Esophagus muscularis mucosa (tissue), 4 donors: ENCODE results near the gene COX4I1. TPM values are rescaled to one million over a fixed set of nuclear protein-coding genes. Genes with fewer than 3 reads are reported as not detected.

ENCODE experiments used
- DNase-seq: peaks from one replicate; pipeline ENCODE4 v3.0.0-alpha.2; 2017; ENCODE audit errors: extremely low spot score
- H3K27ac ChIP-seq, 4 donors: fragments of 200-600 bp; sonication (generic); replicated peaks in 1 of 4; 1 replicate in 3 of 4; 2 replicates in 1 of 4; pipeline ENCODE4 v1.5.1; 2016 to 2019; ENCODE audit warnings: mild to moderate bottlenecking in 1 of 4
- H3K27me3 ChIP-seq, 4 donors: fragments of 200-600 bp; sonication (generic); one replicate each; pipeline versions ENCODE4 v1.5.1 to v1.6.0; 2016 to 2019
- H3K36me3 ChIP-seq, 4 donors: fragments of 200-600 bp; sonication (generic); one replicate each; pipeline ENCODE4 v1.5.1; 2016 to 2019
- H3K4me1 ChIP-seq, 4 donors: fragments of 200-600 bp; sonication (generic); one replicate each; pipeline ENCODE4 v1.5.1; 2016 to 2019
- H3K4me3 ChIP-seq, 4 donors: fragments of 200-600 bp; sonication (generic); 1 replicate in 2 of 4; 2 replicates in 2 of 4; pipeline ENCODE4 v1.5.1; 2016 to 2019; ENCODE audit warnings: mild to moderate bottlenecking in 4 of 4, moderate library complexity in 1 of 4
- H3K9me3 ChIP-seq, 4 donors: fragments of 200-600 bp; sonication (generic); 1 replicate in 3 of 4; 2 replicates in 1 of 4; pipeline ENCODE4 v1.5.1; 2016 to 2019
- EP300 ChIP-seq: sonication (generic); formaldehyde crosslinking; IDR thresholded peaks from one replicate; pipeline ENCODE4 v1.6.1; 2017; ENCODE audit warnings: antibody characterized with exemption
- POLR2A ChIP-seq: fragments of 450-650 bp; IDR thresholded peaks from one replicate; pipeline ENCODE4 v1.6.1; 2017; ENCODE audit warnings: antibody characterized with exemption, moderate library complexity, mild to moderate bottlenecking, low read depth
- POLR2AphosphoS5 ChIP-seq, 2 donors: sonication (generic); formaldehyde crosslinking; IDR thresholded peaks; one replicate each; pipeline ENCODE4 v1.6.1; 2017; ENCODE audit warnings: antibody characterized with exemption in 2 of 2
- WGBS: methylation state at CpG from one replicate; pipeline ENCODE4 v1.1.5; 2018; 5-methylcytosine and 5-hydroxymethylcytosine counted together
- intact Hi-C: fragments of 100-400 bp; cut with DNase I; formaldehyde crosslinking; loops from one replicate; pipeline ENCODE4 v1.15.1; 2023
- total RNA-seq, 4 donors: library from RNA; depleted of rRNA; stranded (reverse); fragments of >200 nt; gene quantifications; one replicate each; pipeline versions ENCODE4 v1.1.0 to v1.2.1, GENCODE V29; 2016
- TF ChIP-seq, protein P1 (sequence below), 3 experiments: fragments of 200-600 bp in 2 of 3; fragments of 450-650 bp in 1 of 3; sonication (generic) in 2 of 3; IDR thresholded peaks; one replicate each; pipeline ENCODE4 v1.5.1; 2017 to 2019; ENCODE audit warnings: antibody characterized with exemption in 3 of 3, mild to moderate bottlenecking in 2 of 3, moderate library complexity in 1 of 3

The COX4I1 gene
- total RNA-seq, 4 donors from 2014 or later = 555 to 640 (median 575) TPM

DNA sequence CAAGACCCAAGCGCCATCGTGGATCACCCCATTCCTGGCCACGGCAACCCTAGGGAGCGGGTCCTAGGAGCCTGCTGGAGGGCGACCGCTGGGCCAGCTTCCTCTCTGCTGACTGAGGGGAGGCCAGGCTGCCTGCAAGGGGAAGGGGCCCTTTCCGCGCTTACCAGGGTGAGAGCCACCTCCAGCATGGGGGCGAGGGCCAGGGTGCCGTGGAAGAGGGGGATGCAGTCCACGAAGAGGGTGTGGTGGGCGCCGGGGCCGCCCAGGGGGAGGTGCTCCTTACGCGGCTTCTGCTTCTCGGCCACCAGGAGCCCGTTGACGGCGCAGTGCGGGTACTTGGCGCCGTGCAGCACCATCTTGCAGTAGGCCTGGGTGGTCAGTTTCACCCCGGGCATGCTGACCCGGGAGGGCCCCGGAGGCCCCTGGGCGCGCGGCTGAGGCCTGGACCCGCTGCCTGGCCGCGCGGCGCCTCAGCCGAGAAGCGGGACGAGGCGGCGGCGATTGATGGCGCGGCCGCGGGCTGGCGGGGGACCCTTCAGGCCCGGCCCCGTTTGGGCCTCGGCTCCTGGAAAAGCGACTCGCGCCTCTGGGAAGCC, 496 bp upstream of the COX4I1 start:
- peak overlapping the region; percentile 92 to 96 (median 92) for H3K27ac ChIP-seq
- WGBS = 0% methylated on average over 13 of the region's 51 CpGs
- TF ChIP-seq EP300 (no peak), POLR2AphosphoS5 (IDR thresholded peaks at IDR 0.05) (no peak), POLR2A (no peak)
- TF ChIP-seq, protein P1, sequence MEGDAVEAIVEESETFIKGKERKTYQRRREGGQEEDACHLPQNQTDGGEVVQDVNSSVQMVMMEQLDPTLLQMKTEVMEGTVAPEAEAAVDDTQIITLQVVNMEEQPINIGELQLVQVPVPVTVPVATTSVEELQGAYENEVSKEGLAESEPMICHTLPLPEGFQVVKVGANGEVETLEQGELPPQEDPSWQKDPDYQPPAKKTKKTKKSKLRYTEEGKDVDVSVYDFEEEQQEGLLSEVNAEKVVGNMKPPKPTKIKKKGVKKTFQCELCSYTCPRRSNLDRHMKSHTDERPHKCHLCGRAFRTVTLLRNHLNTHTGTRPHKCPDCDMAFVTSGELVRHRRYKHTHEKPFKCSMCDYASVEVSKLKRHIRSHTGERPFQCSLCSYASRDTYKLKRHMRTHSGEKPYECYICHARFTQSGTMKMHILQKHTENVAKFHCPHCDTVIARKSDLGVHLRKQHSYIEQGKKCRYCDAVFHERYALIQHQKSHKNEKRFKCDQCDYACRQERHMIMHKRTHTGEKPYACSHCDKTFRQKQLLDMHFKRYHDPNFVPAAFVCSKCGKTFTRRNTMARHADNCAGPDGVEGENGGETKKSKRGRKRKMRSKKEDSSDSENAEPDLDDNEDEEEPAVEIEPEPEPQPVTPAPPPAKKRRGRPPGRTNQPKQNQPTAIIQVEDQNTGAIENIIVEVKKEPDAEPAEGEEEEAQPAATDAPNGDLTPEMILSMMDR (IDR thresholded peaks at IDR 0.05) = no peak
- H3K4me3 ChIP-seq = peak overlapping the region; percentile 98 to 100 (median 98)
- H3K9me3 ChIP-seq = no peaks in the 10 kb centered on the region
- intact Hi-C loops = no loop called here
- DNase-seq = no peak
- H3K27me3 ChIP-seq = no peaks in the 10 kb centered on the region
- peaks cover 29 to 70% (median 55%) of the 10 kb centered on the region in 4 donors for H3K4me1 ChIP-seq
- peaks cover 7 to 59% (median 58%) of the 10 kb centered on the region in 4 donors for H3K36me3 ChIP-seq

DNA sequence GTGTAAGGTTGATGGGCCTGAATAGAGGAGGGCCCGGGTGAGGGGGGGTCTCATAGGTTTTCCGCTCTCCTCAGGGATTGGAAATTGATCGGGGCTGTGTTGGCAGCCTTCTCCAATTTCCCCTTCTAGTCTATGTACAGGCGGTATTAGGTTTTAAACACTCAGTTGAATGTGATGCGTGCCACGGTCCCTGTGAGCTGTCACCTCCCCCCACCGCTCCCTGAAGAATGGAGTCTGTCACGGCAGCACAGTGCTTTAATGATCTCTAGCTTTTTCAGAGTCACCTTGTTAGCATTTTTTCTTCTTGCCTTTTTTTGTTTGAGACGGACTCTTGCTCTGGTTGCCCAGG, 800 bp downstream of the COX4I1 start:
- DNase-seq = no peak
- peaks cover 29 to 66% (median 54%) of the 10 kb centered on the region in 4 donors for H3K4me1 ChIP-seq
- H3K9me3 ChIP-seq = no peaks in the 10 kb centered on the region
- WGBS = 13% methylated on average over 9 of the region's 9 CpGs
- H3K4me3 ChIP-seq = peak overlapping the region; percentile 98 to 100 (median 98)
- peak overlapping the region; percentile 92 to 96 (median 92) for H3K27ac ChIP-seq
- H3K36me3 ChIP-seq = peaks cover 13 to 60% (median 58%) of the 10 kb centered on the region in 4 donors
- TF ChIP-seq POLR2A = no peak
- no peak for TF ChIP-seq POLR2AphosphoS5 (IDR thresholded peaks at IDR 0.05)
- TF ChIP-seq, protein P1 (IDR thresholded peaks at IDR 0.05) = no peak
- TF ChIP-seq EP300 = no peak
- intact Hi-C loops = no loop called here
- no peaks in the 10 kb centered on the region for H3K27me3 ChIP-seq

DNA sequence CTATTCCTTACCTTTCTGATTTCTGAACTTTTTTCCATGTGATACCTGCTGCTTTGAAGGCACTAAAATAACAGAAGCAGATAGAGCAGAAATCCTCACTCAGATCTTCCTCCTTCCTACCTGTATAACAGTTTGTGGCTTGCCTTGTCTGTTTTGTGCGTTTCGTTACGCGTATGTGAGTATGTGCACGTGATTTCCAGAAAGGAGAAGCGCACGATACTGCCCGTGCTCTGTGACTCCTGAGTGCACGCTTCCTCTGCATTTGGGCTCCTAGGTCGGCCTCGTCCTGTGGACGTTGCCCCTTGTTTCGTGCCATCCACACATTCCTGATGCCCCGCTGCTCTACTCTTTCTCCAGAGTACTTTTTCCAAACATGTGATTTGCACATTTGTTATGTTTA, 4.1 kb downstream of the COX4I1 start:
- Histone ChIP-seq H3K27ac (no peak overlapping the region), H3K4me1 (peaks cover 16 to 44% (median 29%) of the 10 kb centered on the region in 4 donors), H3K4me3 (no peak overlapping the region), H3K36me3 (peaks cover 33 to 61% (median 60%) of the 10 kb centered on the region in 4 donors), H3K9me3 (no peaks in the 10 kb centered on the region), H3K27me3 (no peaks in the 10 kb centered on the region)
- WGBS = 73% methylated on average over 13 of the region's 14 CpGs
- intact Hi-C loops = no loop called here
- TF ChIP-seq EP300 (no peak), POLR2A (no peak), POLR2AphosphoS5 (IDR thresholded peaks at IDR 0.05) (no peak)
- TF ChIP-seq, protein P1 (IDR thresholded peaks at IDR 0.05) = no peak
- DNase-seq = no peak

DNA sequence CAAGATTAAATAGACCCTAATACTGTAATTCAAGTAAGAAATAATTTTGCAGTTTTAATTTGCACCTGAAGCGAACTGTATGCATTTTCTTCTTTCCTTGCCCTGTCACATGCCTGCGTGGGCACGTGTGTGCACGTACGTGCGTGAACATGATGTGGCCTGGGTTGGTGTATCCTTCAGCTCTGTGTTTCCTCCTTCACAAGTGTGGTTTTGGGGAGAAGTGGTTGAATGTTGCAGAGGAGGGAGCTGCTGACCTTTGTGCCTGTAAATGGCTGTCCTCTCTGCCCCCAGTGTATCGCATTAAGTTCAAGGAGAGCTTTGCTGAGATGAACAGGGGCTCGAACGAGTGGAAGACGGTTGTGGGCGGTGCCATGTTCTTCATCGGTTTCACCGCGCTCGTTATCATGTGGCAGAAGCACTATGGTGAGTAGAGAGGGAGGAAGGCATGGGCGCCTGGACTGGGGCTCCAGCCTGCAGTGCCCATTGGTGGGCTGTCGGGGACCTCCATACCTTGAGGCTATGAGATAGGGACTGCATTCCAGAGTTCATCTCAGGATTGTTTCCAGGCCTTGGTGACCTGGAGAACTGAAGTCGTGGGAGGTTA, 6.0 kb downstream of the COX4I1 start:
- Histone ChIP-seq H3K36me3 (peaks cover 33 to 61% (median 60%) of the 10 kb centered on the region in 4 donors), H3K4me1 (peaks cover 11 to 33% (median 20%) of the 10 kb centered on the region in 4 donors), H3K9me3 (no peaks in the 10 kb centered on the region), H3K27me3 (peaks cover 0 to 4% (median 0%) of the 10 kb centered on the region in 4 donors), H3K4me3 (no peak overlapping the region), H3K27ac (no peak overlapping the region)
- DNase-seq = no peak
- 84% methylated on average over 17 of the region's 18 CpGs for WGBS
- intact Hi-C loops = no loop called here
- TF ChIP-seq, protein P1 (IDR thresholded peaks at IDR 0.05) = no peak
- TF ChIP-seq EP300 = no peak
- no peak for TF ChIP-seq POLR2A
- TF ChIP-seq POLR2AphosphoS5 (IDR thresholded peaks at IDR 0.05) = no peak
